Natural killer cell (primary cell): ENCODE measurements around the gene RNF103. TPM values are rescaled to one million over a fixed set of nuclear protein-coding genes. Genes with fewer than 3 reads are reported as not detected.
A peak's percentile ranks its signal among the peaks of the same experiment; 100 is the strongest.

Experiments used
- ATAC-seq, 3 donors: fragments of 150-1000 bp in 2 of 3; fragments of 200-7000 bp in 1 of 3; cut with Tn5 transposase; 1 replicate in 1 of 3; 2 replicates in 2 of 3; pipeline ENCODE4 v1.10.0; 2021; ENCODE audit warnings: mild to moderate bottlenecking in 2 of 3, moderate library complexity in 2 of 3
- DNase-seq, 2 donors: peaks; one replicate each; pipeline versions ENCODE4 v3.0.0 to v3.0.0-alpha.2; 2013 to 2021; ENCODE audit warnings: mixed read lengths in 1 of 2
- H3K27ac ChIP-seq: one replicate; pipeline ENCODE4 v1.5.1; 2013; ENCODE audit warnings: mild to moderate bottlenecking, low read length
- H3K27me3 ChIP-seq: one replicate; pipeline ENCODE4 v1.6.1; 2013; ENCODE audit warnings: low read length; ENCODE audit not compliant: control insufficient read depth, insufficient read depth
- H3K36me3 ChIP-seq: one replicate; pipeline ENCODE4 v1.6.1; 2013; ENCODE audit warnings: low read length; ENCODE audit not compliant: control insufficient read depth, insufficient read depth
- H3K4me1 ChIP-seq: one replicate; pipeline ENCODE4 v1.6.1; 2013; ENCODE audit warnings: low read length; ENCODE audit not compliant: control insufficient read depth, insufficient read depth
- H3K4me3 ChIP-seq: one replicate; pipeline ENCODE4 v1.5.1; 2013; ENCODE audit warnings: low read length
- H3K9me3 ChIP-seq: one replicate; pipeline ENCODE4 v1.6.1; 2013; ENCODE audit warnings: low read length; ENCODE audit not compliant: control insufficient read depth, insufficient read depth
- H3K27ac Mint-ChIP-seq, 2 donors: one replicate each; pipeline ENCODE4 v1.8.0; 2022; ENCODE audit warnings: mild to moderate bottlenecking in 2 of 2, mixed read lengths in 2 of 2, moderate library complexity in 1 of 2
- H3K27me3 Mint-ChIP-seq, 2 donors: one replicate each; pipeline ENCODE4 v1.8.0; 2022; ENCODE audit warnings: low read depth in 2 of 2, mixed read lengths in 2 of 2
- H3K36me3 Mint-ChIP-seq: one replicate; pipeline ENCODE4 v1.8.0; 2022; ENCODE audit warnings: mixed read lengths
- H3K4me1 Mint-ChIP-seq, 2 donors: one replicate each; pipeline ENCODE4 v1.8.0; 2022; ENCODE audit warnings: mixed read lengths in 2 of 2
- H3K4me3 Mint-ChIP-seq: one replicate; pipeline ENCODE4 v1.8.0; 2022; ENCODE audit warnings: mild to moderate bottlenecking, moderate library complexity, mixed read lengths
- H3K9me3 Mint-ChIP-seq, 2 donors: one replicate each; pipeline ENCODE4 v1.8.0; 2022; ENCODE audit warnings: mixed read lengths in 2 of 2
- CTCF ChIP-seq: fragments of 200-600 bp; IDR thresholded peaks from one replicate; pipeline ENCODE4 v1.8.0; 2022; ENCODE audit warnings: antibody characterized with exemption
- WGBS: methylation state at CpG from one replicate; pipeline ENCODE4 v1.1.7; 2013; ENCODE audit warnings: missing lambda C conversion rate; ENCODE audit not compliant: insufficient coverage; 5-methylcytosine and 5-hydroxymethylcytosine counted together
- intact Hi-C: fragments of 100-400 bp; cut with micrococcal nuclease; formaldehyde crosslinking; loops from one replicate; pipeline ENCODE4 v1.14.2; 2022
- total RNA-seq, 4 donors: library from RNA; stranded (reverse); fragments of 120-200 nt in 1 of 4; gene quantifications; one replicate each; pipeline versions ENCODE4 v1.2.3 to v1.2.4, GENCODE V29; 2013 to 2022

The RNF103 gene
- total RNA-seq, 3 donors from 2014 or later (not counting 1 experiment from before 2014, with no cell fraction given) = 52.9 to 74.2 (median 70.9) TPM

GRCh38 chr2:86624267-86624547 lies 542 bp upstream of the RNF103 start:
- Mint-ChIP-seq H3K36me3 (peaks cover under 1% of the 10 kb centered on the region), H3K4me3 (peak overlapping the region; percentile 81), H3K4me1 (peaks cover 28 to 41% of the 10 kb centered on the region in 2 donors), H3K9me3 (no peaks in the 10 kb centered on the region), H3K27me3 (peaks cover 3 to 24% of the 10 kb centered on the region in 2 donors), H3K27ac (peak overlapping the region; percentile 84 to 95)
- Histone ChIP-seq H3K27me3 (no peaks in the 10 kb centered on the region), H3K36me3 (peaks cover 5% of the 10 kb centered on the region), H3K4me1 (peaks cover 9% of the 10 kb centered on the region), H3K9me3 (no peaks in the 10 kb centered on the region), H3K27ac (peak overlapping the region; percentile 98), H3K4me3 (peak overlapping the region; percentile 68)
- WGBS = 84% methylated on average over 6 of the region's 6 CpGs
- ATAC-seq = no peak
- TF ChIP-seq CTCF = no peak
- DNase-seq = peak in 1 of 2 donors; percentile 46
- intact Hi-C loops = no loop called here

- DNase-seq = peak; percentile 58 to 59
- peak; percentile 6 to 29 (median 13) for ATAC-seq
- H3K9me3 ChIP-seq = no peaks in the 10 kb centered on the region
- peaks cover 0 to 12% of the 10 kb centered on the region in 2 donors for H3K27me3 Mint-ChIP-seq
- WGBS = under 1% methylated on average over 56 of the region's 56 CpGs
- no peaks in the 10 kb centered on the region for H3K9me3 Mint-ChIP-seq
- H3K36me3 ChIP-seq = peaks cover 5% of the 10 kb centered on the region
- H3K4me3 Mint-ChIP-seq = peak overlapping the region; percentile 93
- peaks cover 28 to 51% of the 10 kb centered on the region in 2 donors for H3K4me1 Mint-ChIP-seq
- H3K36me3 Mint-ChIP-seq = peaks cover 12% of the 10 kb centered on the region
- H3K27me3 ChIP-seq = no peaks in the 10 kb centered on the region
- TF ChIP-seq CTCF = no peak
- H3K4me1 ChIP-seq = peaks cover 9% of the 10 kb centered on the region
- peak overlapping the region; percentile 84 to 95 for H3K27ac Mint-ChIP-seq
- intact Hi-C loops = loop anchor here (2.0 kb wide), 2 partner anchors 60 to 182 kb away; partner anchors contain the start of genes CHMP3 and KDM3A
- H3K27ac ChIP-seq = peak overlapping the region; percentile 89
- H3K4me3 ChIP-seq = peak overlapping the region; percentile 97
Measured at GRCh38 chr2:86623043-86623493, 597 bp downstream of the RNF103 start.

GRCh38 chr2:86622519-86623042 lies 1.1 kb downstream of the RNF103 start:
- ATAC-seq (no peak), DNase-seq (peak in 1 of 2 donors; percentile 51)
- H3K36me3 ChIP-seq = peaks cover 5% of the 10 kb centered on the region
- under 1% methylated on average over 29 of the region's 29 CpGs for WGBS
- H3K9me3 ChIP-seq = no peaks in the 10 kb centered on the region
- Mint-ChIP-seq H3K27me3 (peaks cover 0 to 7% of the 10 kb centered on the region in 2 donors), H3K27ac (peak overlapping the region; percentile 84 to 95), H3K4me1 (peaks cover 28 to 51% of the 10 kb centered on the region in 2 donors), H3K4me3 (peak overlapping the region; percentile 93), H3K9me3 (no peaks in the 10 kb centered on the region), H3K36me3 (peaks cover 12% of the 10 kb centered on the region)
- H3K4me1 ChIP-seq = peaks cover 9% of the 10 kb centered on the region
- no peak for TF ChIP-seq CTCF
- peak overlapping the region; percentile 89 for H3K27ac ChIP-seq
- H3K4me3 ChIP-seq = peak overlapping the region; percentile 97
- intact Hi-C loops = loop anchor here (2.0 kb wide), 2 partner anchors 60 to 182 kb away; partner anchors contain the start of genes CHMP3 and KDM3A
- H3K27me3 ChIP-seq = no peaks in the 10 kb centered on the region
